ENCODE data around the gene APBB3.

The APBB3 gene

DNA sequence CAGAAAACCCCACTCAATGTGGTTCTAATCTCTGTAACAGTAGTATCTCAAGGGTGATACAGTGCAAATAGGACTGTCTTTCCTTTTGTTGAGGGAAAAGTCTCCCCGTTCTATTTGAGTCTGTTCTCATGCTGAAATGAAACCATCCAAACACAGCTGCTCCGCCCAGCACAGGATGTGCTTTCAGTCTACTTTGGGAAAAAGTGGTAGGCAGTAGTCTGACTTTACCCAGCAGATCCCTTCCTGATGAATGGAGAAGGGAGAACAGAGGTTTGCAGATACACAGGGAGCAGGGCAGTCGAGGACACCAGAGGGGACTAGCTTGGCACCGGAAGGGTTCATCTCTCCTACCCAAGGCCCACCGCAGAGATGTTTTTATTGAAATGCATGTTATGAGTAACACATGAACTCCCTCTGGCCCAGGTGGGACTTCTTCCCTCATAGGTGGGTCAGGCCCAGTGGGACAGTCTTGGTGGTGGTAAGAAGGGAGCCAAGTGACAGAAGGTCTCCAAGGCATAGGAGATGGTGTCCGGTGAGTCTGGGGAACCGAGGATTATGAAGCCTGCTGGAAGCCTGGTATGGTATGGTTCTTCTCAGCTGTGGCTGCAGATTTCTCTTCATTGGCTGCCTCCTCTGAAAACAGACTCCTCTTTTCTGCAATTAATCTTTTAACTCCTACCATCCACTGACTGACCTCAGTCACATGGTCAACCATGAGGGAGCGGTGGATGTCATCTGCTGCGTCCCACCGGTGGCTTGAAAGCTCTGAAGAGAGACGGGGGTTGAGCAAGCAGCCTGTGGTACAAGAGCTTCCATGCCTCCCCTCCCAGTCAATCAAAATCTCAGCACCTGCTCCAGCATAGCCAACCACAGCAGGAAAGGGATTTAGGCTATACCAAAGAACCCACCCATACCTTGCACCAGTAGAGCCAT lies 14.0 kb downstream of the APBB3 start:
- DNase-seq: no peak

DNA sequence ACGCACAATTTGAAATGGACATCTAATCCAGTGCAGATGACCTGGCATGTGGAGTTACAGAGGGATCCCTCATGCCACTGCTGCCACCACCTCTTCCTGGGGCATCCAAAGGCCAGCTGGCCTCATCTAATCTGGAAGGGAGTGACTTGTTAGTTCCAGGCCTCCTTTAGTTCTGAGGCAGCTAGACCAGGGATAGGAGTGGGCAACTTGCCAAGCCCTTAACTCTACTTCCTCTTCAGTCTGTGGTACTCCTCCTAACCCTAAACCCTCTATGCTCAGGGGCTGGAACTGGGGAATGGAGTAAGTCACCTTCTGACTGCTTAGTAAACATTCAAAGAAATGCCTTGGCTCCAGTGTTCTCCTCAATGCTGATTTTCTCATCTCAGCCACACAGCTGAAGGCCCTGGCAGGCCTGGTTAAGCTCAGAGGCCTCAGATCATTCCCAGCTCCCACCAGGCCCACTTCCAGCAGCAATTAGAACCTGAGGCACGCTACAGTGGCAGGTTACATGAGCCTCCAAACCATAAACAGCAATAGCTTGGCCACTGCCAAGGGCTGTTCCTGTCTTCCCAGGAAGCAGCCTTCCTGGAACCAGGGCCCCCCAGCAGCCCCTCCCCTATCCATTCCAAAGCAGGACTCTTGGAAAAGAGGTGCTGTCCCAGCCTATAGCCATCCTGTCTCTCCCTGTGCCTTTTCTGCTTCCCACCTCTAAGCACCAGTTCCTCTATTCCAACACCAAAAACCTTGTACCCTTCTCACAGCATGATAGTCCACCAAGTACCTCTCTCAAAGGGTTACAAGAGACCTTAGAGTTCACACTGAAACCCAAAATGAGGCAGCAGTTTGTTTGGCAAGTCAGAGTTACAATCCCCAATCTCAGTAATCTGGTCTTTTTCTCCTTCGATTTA lies 14.9 kb downstream of the APBB3 start:
- DNase-seq: no peak

DNA sequence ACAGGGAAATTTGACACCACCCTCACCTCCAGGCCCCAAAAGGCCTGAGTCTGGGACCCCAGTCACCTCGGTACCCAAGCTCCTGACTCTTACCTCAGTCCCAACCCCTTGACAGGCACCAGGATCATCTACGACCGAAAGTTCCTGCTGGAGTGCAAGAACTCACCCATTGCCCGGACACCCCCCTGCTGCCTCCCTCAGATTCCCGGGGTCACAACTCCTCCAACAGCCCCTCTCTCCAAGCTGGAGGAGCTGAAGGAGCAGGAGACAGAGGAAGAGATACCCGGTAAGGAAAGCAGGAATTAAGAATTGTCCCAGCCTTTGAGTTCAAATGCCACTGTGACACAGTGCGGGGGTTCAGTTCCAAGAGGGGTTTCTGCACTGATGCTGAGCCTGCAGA lies 15.6 kb downstream of the APBB3 start:
- no peak for DNase-seq

DNA sequence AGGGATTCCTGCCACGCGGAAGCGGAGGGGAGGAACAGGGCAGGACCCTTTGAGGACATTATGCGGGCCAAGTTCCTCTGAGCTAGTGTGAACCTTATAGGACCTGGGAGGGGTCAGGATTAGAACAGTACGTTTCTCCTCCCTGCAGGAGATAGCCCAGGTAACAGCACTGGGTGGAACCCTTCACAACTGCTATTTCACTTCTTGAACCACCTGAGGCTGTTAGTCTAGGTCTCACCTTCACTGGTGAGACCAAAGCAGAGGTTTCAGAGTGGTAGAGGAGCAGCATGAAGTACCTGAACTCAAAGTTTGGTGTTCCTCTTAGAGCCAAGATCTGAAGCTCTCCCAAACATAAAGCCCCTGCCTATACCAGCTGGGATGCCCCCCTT lies 16.1 kb downstream of the APBB3 start:
- no peak for DNase-seq

DNA sequence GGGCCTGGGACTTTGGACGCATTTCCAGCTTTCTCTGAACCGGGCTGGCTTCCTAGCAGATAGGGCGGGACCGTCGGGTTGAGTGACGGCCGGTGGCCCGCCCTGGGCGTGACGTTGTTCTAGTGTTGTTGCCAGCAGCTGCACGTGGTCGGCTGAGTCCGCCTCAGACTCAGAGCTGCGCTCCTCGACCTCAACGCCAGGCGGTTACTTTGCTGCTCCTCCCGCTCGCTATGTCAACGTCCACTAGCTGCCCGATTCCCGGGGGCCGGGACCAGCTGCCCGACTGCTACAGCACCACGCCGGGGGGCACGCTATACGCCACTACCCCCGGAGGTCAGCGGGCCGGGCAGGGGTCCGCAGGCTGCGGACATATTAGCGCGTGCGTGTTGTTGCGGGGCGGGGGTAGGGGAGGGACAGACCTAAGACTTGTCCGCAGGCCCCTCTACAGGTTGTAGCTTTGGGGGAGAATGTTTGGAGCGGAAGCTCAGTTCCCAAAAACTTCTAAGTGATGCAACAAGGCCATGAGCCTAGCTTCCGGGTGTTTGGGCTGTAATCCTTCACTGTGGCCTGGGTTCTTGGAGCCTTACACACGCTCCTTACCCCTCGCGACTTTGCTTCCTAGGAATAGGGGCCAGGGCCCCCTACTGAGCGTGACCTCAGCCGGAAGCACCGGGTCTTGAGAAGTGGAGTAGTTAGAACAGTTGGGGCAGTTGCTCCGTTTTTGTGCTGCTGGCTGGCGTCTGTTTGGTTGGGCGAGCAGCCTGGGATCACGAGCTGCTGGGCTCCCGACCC lies 16.7 kb downstream of the APBB3 start, which contains the start of gene EIF4EBP3:
EIF4EBP3 (plus strand) TSS at position 155 of the 792 bp plus-strand sequence; CDS start at position 231, 76 bp downstream.
- DNase-seq: peak; percentile 73

DNA sequence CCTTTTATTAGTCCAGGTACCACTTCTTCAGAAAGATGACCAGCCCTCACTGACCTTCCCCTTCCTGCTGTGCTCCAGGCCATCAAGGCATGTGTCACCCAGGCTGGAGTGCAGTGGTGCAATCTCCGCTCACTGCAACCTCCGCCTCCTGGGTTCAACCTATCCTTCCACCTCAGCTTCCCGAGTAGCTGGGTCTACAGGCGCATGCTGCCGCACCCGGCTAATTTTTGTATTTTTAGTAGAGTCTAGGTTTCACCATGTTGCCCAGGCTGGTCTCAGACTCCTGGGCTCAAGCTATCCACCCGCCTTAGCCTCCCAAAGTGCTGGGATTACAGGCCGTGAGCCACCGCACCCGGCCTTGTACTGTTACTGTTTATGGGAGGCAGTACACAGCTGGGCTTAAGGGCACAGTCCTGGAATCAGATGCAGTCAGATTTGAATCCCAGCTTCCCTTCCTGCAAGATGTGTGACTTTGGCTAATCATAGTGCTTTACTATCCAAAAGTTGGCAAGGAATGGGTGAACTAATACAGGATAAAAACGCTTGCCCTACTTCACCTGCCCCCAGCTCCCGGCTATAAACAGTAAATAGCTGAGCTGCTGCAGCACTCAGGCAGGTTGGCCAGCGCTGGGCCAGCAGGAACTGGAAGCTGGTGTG lies 17.4 kb downstream of the APBB3 start:
- DNase-seq: no peak

DNA sequence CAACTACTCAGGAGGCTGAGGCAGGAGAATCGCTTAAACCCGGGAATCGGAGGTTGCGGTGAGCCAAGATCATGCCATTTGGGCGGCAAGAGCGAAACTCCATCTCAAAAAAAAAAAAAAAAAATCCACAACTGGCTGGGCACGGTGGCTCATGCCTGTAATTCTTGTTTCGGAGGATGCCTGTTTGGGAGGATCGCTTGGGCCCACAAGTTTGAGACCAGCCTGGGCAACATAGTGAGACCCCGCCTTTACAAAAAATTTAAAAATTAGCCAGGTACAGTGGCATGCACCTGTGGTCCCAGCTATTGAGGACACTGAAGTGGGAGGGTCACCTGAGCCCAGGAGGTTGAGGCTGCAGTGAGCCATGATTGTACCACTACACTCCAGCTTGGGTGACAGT lies 18.8 kb downstream of the APBB3 start:
- DNase-seq: no peak

DNA sequence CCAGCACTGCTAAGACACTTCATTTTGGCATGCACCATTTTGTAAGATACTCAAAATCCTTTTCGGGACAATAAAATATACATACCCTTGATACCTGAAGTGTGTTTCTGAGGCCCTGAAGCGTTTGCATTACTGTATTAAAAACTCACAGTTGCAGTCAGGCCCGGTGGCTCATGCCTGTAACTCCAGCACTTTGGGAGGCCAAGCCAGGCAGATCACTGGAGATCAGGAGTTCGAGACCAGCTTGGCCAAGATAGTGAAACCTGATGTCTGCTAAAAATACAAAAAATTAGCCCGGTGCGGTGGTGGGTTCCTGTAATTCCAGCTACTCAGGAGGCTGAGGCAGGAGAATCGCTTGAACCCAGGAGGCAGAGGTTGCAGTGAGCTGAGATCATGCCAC lies 19.4 kb downstream of the APBB3 start:
- DNase-seq: no peak

DNA sequence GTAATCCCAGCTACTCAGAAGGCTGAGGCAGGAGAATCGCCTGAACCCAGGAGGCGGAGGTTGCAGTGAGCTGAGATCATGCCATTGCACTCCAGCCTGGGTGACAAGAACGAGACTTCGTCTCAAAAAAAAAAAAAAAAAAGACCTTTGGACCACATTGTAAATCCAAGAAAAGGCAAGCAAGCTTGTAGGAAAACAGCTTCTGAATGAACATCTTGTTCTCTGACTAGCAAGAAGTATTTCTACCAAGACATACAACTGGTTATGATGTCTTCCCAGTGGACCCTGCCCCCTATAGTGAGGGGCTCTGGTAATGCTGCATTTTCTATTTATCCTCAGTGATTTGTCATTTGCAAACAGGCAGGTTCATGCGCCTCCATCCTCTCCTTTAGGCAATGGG lies 21.4 kb downstream of the APBB3 start:
- DNase-seq: no peak

DNA sequence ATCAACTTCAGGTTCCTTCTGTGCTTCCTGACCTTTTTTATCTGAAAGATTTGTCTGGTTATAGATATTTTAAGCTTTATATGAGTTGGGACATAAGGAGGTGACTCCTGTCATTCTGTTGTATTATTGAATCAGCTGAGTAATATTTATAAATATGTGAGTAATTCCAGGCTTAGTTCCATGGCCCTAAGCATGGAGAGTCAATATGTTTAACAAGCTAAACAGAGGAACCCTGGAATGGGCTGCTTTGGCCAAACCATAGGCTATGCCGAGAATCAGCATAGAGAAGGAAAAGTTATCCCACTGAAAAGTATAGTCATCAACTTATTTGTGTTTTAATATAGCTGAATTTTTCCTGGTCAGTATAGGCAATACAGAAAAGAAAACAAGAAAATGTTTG lies 24.2 kb downstream of the APBB3 start:
- no peak for DNase-seq

DNA sequence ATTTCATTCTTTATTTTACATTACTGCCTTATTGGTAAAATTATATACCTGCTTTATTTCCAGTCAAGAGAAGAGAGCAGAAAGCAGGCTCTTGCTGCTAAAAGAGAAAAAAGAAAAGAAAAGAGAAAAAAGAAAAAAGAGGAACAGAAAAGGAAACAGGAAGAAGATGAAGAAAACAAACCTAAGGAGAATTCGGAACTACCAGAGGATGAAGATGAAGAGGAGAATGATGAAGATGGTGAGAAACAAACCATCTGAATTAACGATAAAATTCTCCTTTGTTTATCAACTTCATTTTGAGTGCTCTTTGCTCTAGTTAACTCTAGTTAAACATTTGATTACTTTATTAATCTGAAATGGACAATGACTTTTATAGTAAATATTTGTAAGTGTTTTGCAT lies 40.4 kb downstream of the APBB3 start:
- DNase-seq: no peak

DNA sequence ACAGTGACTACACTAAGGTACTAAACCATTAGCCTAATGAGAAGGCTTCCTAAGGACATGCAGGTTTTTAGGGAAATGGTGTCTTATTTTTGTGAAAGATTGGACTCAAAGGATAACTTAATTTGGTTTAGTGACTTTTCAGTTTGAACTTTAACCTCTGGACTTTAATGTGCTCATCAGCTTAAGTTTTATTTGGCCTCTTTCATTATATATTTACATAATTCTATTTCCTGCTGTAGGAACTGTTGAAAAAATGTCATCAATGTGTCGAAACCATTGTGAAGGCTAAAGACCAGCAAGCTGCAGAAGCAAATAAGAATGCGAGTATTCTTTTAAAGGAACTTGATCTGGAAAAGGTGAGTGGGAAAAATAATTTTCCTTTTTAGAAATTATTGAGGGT lies 51.3 kb downstream of the APBB3 start:
- DNase-seq: no peak

DNA sequence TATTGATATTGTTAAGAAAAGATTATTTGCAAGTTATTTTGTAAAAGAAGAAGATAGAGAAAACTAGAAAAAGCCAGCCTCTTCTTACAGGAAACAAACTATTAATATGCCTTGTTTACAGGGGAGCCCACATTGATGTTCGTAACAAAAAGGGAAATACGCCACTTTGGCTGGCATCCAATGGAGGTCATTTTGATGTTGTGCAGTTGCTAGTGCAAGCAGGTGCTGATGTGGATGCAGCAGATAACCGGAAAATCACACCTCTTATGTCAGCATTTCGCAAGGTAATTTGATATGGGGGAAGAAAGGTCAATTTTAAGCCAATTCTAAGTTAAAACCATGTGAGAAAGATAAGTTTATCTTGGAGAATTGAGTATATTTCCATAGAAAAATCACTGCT lies 54.5 kb downstream of the APBB3 start:
- DNase-seq: peak; percentile 45

Measured in NCI-H748 treated with DMSO at 0.1 percent for 48 hours (cell line).